ENCODE data around the gene KCNMB1.

DNA sequence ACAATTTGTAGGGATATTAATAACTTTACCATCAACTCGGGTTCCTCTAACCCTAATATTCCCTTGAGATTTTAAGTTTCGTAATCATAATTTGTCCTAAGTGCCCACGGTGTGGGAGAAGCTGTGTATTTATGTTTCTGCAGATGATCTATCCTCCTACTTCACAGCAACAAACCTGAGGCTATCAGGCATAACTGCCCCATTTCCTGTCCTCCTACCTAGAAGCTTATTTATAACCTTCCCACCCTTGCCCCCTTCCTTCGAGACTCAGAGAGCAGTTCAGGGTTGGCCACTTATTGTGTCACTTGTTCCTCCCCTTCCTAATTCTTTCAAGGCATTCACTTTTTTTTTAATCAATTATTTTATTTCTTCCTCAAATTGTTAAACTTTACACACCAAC lies 62.0 kb downstream of the KCNMB1 start:
- TF ChIP-seq POLR2AphosphoS5 (IDR thresholded peaks at IDR 0.05; ENCODE audit: low read depth) (no peak), SPI1 (IDR thresholded peaks at IDR 0.05; ENCODE audit: borderline replicate concordance, low read depth) (no peak)
- TF ChIP-seq, protein P1, sequence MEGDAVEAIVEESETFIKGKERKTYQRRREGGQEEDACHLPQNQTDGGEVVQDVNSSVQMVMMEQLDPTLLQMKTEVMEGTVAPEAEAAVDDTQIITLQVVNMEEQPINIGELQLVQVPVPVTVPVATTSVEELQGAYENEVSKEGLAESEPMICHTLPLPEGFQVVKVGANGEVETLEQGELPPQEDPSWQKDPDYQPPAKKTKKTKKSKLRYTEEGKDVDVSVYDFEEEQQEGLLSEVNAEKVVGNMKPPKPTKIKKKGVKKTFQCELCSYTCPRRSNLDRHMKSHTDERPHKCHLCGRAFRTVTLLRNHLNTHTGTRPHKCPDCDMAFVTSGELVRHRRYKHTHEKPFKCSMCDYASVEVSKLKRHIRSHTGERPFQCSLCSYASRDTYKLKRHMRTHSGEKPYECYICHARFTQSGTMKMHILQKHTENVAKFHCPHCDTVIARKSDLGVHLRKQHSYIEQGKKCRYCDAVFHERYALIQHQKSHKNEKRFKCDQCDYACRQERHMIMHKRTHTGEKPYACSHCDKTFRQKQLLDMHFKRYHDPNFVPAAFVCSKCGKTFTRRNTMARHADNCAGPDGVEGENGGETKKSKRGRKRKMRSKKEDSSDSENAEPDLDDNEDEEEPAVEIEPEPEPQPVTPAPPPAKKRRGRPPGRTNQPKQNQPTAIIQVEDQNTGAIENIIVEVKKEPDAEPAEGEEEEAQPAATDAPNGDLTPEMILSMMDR (IDR thresholded peaks at IDR 0.05; ENCODE audit: insufficient read depth, low read length), result no peak
- TF ChIP-seq, protein P2, sequence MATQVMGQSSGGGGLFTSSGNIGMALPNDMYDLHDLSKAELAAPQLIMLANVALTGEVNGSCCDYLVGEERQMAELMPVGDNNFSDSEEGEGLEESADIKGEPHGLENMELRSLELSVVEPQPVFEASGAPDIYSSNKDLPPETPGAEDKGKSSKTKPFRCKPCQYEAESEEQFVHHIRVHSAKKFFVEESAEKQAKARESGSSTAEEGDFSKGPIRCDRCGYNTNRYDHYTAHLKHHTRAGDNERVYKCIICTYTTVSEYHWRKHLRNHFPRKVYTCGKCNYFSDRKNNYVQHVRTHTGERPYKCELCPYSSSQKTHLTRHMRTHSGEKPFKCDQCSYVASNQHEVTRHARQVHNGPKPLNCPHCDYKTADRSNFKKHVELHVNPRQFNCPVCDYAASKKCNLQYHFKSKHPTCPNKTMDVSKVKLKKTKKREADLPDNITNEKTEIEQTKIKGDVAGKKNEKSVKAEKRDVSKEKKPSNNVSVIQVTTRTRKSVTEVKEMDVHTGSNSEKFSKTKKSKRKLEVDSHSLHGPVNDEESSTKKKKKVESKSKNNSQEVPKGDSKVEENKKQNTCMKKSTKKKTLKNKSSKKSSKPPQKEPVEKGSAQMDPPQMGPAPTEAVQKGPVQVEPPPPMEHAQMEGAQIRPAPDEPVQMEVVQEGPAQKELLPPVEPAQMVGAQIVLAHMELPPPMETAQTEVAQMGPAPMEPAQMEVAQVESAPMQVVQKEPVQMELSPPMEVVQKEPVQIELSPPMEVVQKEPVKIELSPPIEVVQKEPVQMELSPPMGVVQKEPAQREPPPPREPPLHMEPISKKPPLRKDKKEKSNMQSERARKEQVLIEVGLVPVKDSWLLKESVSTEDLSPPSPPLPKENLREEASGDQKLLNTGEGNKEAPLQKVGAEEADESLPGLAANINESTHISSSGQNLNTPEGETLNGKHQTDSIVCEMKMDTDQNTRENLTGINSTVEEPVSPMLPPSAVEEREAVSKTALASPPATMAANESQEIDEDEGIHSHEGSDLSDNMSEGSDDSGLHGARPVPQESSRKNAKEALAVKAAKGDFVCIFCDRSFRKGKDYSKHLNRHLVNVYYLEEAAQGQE (IDR thresholded peaks at IDR 0.05; ENCODE audit: insufficient replicate concordance, low read depth), result no peak
